Small intestine (tissue), 7 donors: ENCODE results near the gene PRRG1. TPM values are rescaled to one million over a fixed set of nuclear protein-coding genes. Genes with fewer than 3 reads are reported as not detected.
"Not testable (repeated sequence)": the region's sequence is repeated elsewhere in the genome, so short reads cannot be mapped to it uniquely, and the experiment has no call there.

Source experiments
- DNase-seq, 2 donors: peaks; one replicate each; pipeline versions ENCODE4 v3.0.0 to v3.0.0-alpha.2; 2013
- FAIRE-seq: peaks from 2 replicates; lab custom pipeline; 2012; peaks lifted over from hg19 to GRCh38; lab: Jason Lieb, UNC
- H3K27ac ChIP-seq, 3 donors: one replicate each; pipeline ENCODE4 v1.5.1; 2013; ENCODE audit warnings: low read length in 2 of 3, mild to moderate bottlenecking in 2 of 3, control low read depth in 1 of 3, inconsistent platforms in 1 of 3, low read depth in 1 of 3, moderate library complexity in 1 of 3
- H3K27me3 ChIP-seq, 3 donors: one replicate each; pipeline ENCODE4 v1.6.1; 2013; ENCODE audit warnings: low read length in 3 of 3, inconsistent platforms in 1 of 3; ENCODE audit not compliant: control insufficient read depth in 3 of 3, insufficient read depth in 3 of 3
- H3K36me3 ChIP-seq, 3 donors: one replicate each; pipeline ENCODE4 v1.6.1; 2013; ENCODE audit warnings: low read length in 3 of 3, inconsistent platforms in 1 of 3, low read depth in 1 of 3, mild to moderate bottlenecking in 1 of 3, moderate library complexity in 1 of 3; ENCODE audit not compliant: control insufficient read depth in 3 of 3, insufficient read depth in 2 of 3
- H3K4me1 ChIP-seq, 3 donors: one replicate each; pipeline ENCODE4 v1.6.1; 2013; ENCODE audit warnings: low read length in 2 of 3, inconsistent platforms in 1 of 3, low read depth in 1 of 3, mild to moderate bottlenecking in 1 of 3, moderate library complexity in 1 of 3; ENCODE audit not compliant: control insufficient read depth in 3 of 3, insufficient read depth in 2 of 3
- H3K4me3 ChIP-seq, 3 donors: one replicate each; pipeline ENCODE4 v1.5.1; 2013; ENCODE audit warnings: low read length in 3 of 3, control low read depth in 1 of 3, inconsistent platforms in 1 of 3, low read depth in 1 of 3, mild to moderate bottlenecking in 1 of 3, moderate library complexity in 1 of 3
- H3K9me3 ChIP-seq, 2 donors: one replicate each; pipeline ENCODE4 v1.6.1; 2013; ENCODE audit warnings: low read depth in 1 of 2, low read length in 1 of 2; ENCODE audit not compliant: control insufficient read depth in 2 of 2, insufficient read depth in 1 of 2
- WGBS, 3 donors: extraction: QIAGEN DNeasy Blood & Tissue Kit; methylation state at CpG; one replicate each; pipeline ENCODE4 v1.1.7; 2013; 5-methylcytosine and 5-hydroxymethylcytosine counted together
- polyA plus RNA-seq, 4 donors: library from polyadenylated mRNA; stranded (reverse) in 3 of 4; unstranded in 1 of 4; fragments of 200-250 nt in 3 of 4; fragments of 120-200 nt in 1 of 4; gene quantifications; one replicate each; pipeline versions ENCODE4 v1.2.1 to v1.2.3, GENCODE V29; 2013
- donor health status: healthy with polysubstance abuse.
- donor health status: control.
- donor health status: control.
- donor health status: Bipolar disorder and iron deficiency.
- donor health status: healthy.

Gene PRRG1
- polyA plus RNA-seq, 4 donors: 1.6 to 5.8 (median 2.9) TPM

GRCh38 chrX:37455381-37455780 is 106.2 kb downstream of the PRRG1 start:
- 6 to 54% (median 16%) methylated on average over 1 of the region's 1 CpG for WGBS, 3 donors
- DNase-seq: peak; percentile 12 to 29
- Histone ChIP-seq H3K27ac (peak overlapping the region in 1 of 3 donors; percentile 51), H3K4me3 (no peak overlapping the region), H3K27me3 (no peaks in the 10 kb centered on the region), H3K9me3 (no peaks in the 10 kb centered on the region), H3K36me3 (peaks cover 0 to 2% (median 0%) of the 10 kb centered on the region in 3 donors), H3K4me1 (peaks cover 0 to 2% (median 0%) of the 10 kb centered on the region in 3 donors)
- FAIRE-seq: no peak

- not testable (repeated sequence) for DNase-seq, H3K4me3 ChIP-seq, H3K27me3 ChIP-seq, H3K4me1 ChIP-seq, H3K36me3 ChIP-seq, H3K9me3 ChIP-seq, H3K27ac ChIP-seq, FAIRE-seq
- 92 to 97% (median 95%) methylated on average over 5 of the region's 5 CpGs for WGBS, 3 donors
These were observed 111.1 kb downstream of the PRRG1 start for GRCh38 chrX:37460285-37460684.

- Histone ChIP-seq H3K4me1 (no peaks in the 10 kb centered on the region), H3K4me3 (no peak overlapping the region), H3K36me3 (no peaks in the 10 kb centered on the region), H3K9me3 (no peaks in the 10 kb centered on the region), H3K27me3 (no peaks in the 10 kb centered on the region), H3K27ac (no peak overlapping the region)
- no peak for DNase-seq
- FAIRE-seq: no peak
- 67 to 80% (median 78%) methylated on average over 2 of the region's 2 CpGs for WGBS, 3 donors
These were observed 113.2 kb downstream of the PRRG1 start for GRCh38 chrX:37462346-37462745.

GRCh38 chrX:37468124-37468739 is 119.1 kb downstream of the PRRG1 start:
- 61 to 85% (median 62%) methylated on average over 3 of the region's 3 CpGs for WGBS, 3 donors
- H3K4me3 ChIP-seq: no peak overlapping the region
- H3K9me3 ChIP-seq: no peaks in the 10 kb centered on the region
- DNase-seq: peak; percentile 38 to 56
- no peak for FAIRE-seq
- no peak overlapping the region for H3K27ac ChIP-seq
- no peaks in the 10 kb centered on the region for H3K36me3 ChIP-seq
- no peaks in the 10 kb centered on the region for H3K27me3 ChIP-seq
- H3K4me1 ChIP-seq: peaks cover 0 to 12% (median 0%) of the 10 kb centered on the region in 3 donors

- DNase-seq (no peak), FAIRE-seq (no peak)
- Histone ChIP-seq H3K27ac (no peak overlapping the region), H3K4me1 (peaks cover 0 to 13% (median 0%) of the 10 kb centered on the region in 3 donors), H3K4me3 (no peak overlapping the region), H3K36me3 (no peaks in the 10 kb centered on the region), H3K9me3 (no peaks in the 10 kb centered on the region), H3K27me3 (no peaks in the 10 kb centered on the region)
- 89 to 93% (median 91%) methylated on average over 3 of the region's 3 CpGs for WGBS, 3 donors
These were observed 121.5 kb downstream of the PRRG1 start for GRCh38 chrX:37470711-37471110.

GRCh38 chrX:37472836-37473235 is 123.7 kb downstream of the PRRG1 start:
- H3K27ac ChIP-seq: peak overlapping the region in 2 of 3 donors; percentile 31 to 54
- DNase-seq: peak; percentile 68 to 70

GRCh38 chrX:37474478-37474877 is 125.3 kb downstream of the PRRG1 start:
- FAIRE-seq: no peak

More at GRCh38 chrX:37472836-37473235, 123.7 kb downstream of the PRRG1 start:
- FAIRE-seq: no peak
- H3K9me3 ChIP-seq: no peaks in the 10 kb centered on the region
- H3K36me3 ChIP-seq: no peaks in the 10 kb centered on the region
- 16 to 62% (median 38%) methylated on average over 6 of the region's 6 CpGs for WGBS, 3 donors
- no peak overlapping the region for H3K4me3 ChIP-seq
- H3K27me3 ChIP-seq: no peaks in the 10 kb centered on the region
- peaks cover 0 to 10% (median 0%) of the 10 kb centered on the region in 3 donors for H3K4me1 ChIP-seq

GRCh38 chrX:37476571-37477170 is 127.5 kb downstream of the PRRG1 start:
- H3K4me1 ChIP-seq: peaks cover 0 to 8% (median 0%) of the 10 kb centered on the region in 3 donors
- WGBS, 3 donors: 52 to 88% (median 84%) methylated on average over 3 of the region's 3 CpGs
- H3K9me3 ChIP-seq: no peaks in the 10 kb centered on the region
- FAIRE-seq (no peak), DNase-seq (no peak)
- H3K27ac ChIP-seq: no peak overlapping the region
- no peak overlapping the region for H3K4me3 ChIP-seq
- no peaks in the 10 kb centered on the region for H3K36me3 ChIP-seq
- no peaks in the 10 kb centered on the region for H3K27me3 ChIP-seq

More at GRCh38 chrX:37474478-37474877, 125.3 kb downstream of the PRRG1 start:
- Histone ChIP-seq H3K36me3 (no peaks in the 10 kb centered on the region), H3K9me3 (no peaks in the 10 kb centered on the region), H3K4me3 (no peak overlapping the region), H3K27ac (no peak overlapping the region), H3K27me3 (no peaks in the 10 kb centered on the region), H3K4me1 (peaks cover 0 to 8% (median 0%) of the 10 kb centered on the region in 3 donors)
- DNase-seq: no peak
- 63 to 87% (median 85%) methylated on average over 5 of the region's 5 CpGs for WGBS, 3 donors
